Endothelial cell of umbilical vein (primary cell): ENCODE data around the gene ZCWPW1.

ENCODE experiments used
- CTCF ChIP-seq, 2 donors: IDR thresholded peaks; 1 replicate in 1 of 2; 2 replicates in 1 of 2; pipeline ENCODE4 v1.5.1; 2011; ENCODE audit warnings: low read length in 2 of 2, mild to moderate bottlenecking in 2 of 2, moderate library complexity in 2 of 2, control low read depth in 1 of 2, inconsistent platforms in 1 of 2, low read depth in 1 of 2; ENCODE audit not compliant: insufficient read depth in 1 of 2; ENCODE audit errors: extremely low read depth in 1 of 2
- EZH2 ChIP-seq: IDR thresholded peaks from 2 replicates; pipeline ENCODE4 v1.6.1; 2012; ENCODE audit warnings: borderline replicate concordance, low read depth, mild to moderate bottlenecking, moderate library complexity, low read length, inconsistent platforms; ENCODE audit not compliant: severe bottlenecking
- GATA2 ChIP-seq: IDR thresholded peaks from 2 replicates; pipeline ENCODE4 v1.7.0; 2011; ENCODE audit warnings: low read depth, mild to moderate bottlenecking, moderate library complexity, mixed read lengths, low read length; ENCODE audit not compliant: insufficient read length, insufficient read depth
- MAX ChIP-seq: IDR thresholded peaks from 2 replicates; pipeline ENCODE4 v1.6.1; 2011; ENCODE audit not compliant: insufficient read depth, insufficient read length
- MYC ChIP-seq: IDR thresholded peaks from one replicate; pipeline ENCODE4 v1.6.1; 2011; ENCODE audit warnings: mild to moderate bottlenecking, low read depth, low read length
- POLR2A ChIP-seq: IDR thresholded peaks from 2 replicates; pipeline ENCODE4 v1.6.1; 2012; ENCODE audit warnings: low read depth, mild to moderate bottlenecking, control low read depth, low read length
- POLR2AphosphoS5 ChIP-seq: IDR thresholded peaks from 2 replicates; pipeline ENCODE4 v1.6.1; 2012; ENCODE audit warnings: low read depth, mild to moderate bottlenecking, control low read depth, low read length, moderate library complexity; ENCODE audit not compliant: insufficient read depth

GRCh38 chr7:100380196-100380595 is 48.3 kb downstream of the ZCWPW1 start:
- TF ChIP-seq MAX (no peak), EZH2 (no peak), MYC (no peak), POLR2AphosphoS5 (no peak), POLR2A (no peak), CTCF (IDR thresholded peaks at IDR 0.05; ENCODE audit: extremely low read depth in 1 of 2, insufficient read depth in 1 of 2, low read depth in 1 of 2, low read length in 2 of 2) (no peak), GATA2 (no peak)
